SU-DHL-6 (cell line): ENCODE results near the gene YWHAG.

Experiments used
- H2AFZ ChIP-seq: fragments of 200-600 bp; sonication (generic); 2 replicates; pipeline ENCODE4 v1.6.1; 2014; ENCODE audit warnings: low read depth, mild to moderate bottlenecking, moderate library complexity, mixed read lengths, antibody characterized with exemption, low read length; ENCODE audit not compliant: severe bottlenecking
- H3F3A ChIP-seq: fragments of 200-600 bp; shearing (Covaris generic); 2 replicates; pipeline ENCODE4 v1.6.0; 2016; ENCODE audit warnings: antibody characterized with exemption, mild to moderate bottlenecking; ENCODE audit not compliant: insufficient read depth
- H3K27ac ChIP-seq: fragments of 200-600 bp; sonication (generic); 2 replicates; pipeline ENCODE4 v1.5.1; 2016; ENCODE audit warnings: low read depth, mild to moderate bottlenecking, low read length, moderate library complexity, mixed read lengths
- H3K27me3 ChIP-seq: fragments of 200-600 bp; sonication (generic), shearing (Covaris generic); 2 replicates; pipeline ENCODE4 v1.6.0; 2014; ENCODE audit warnings: mild to moderate bottlenecking, low read length
- H3K36me3 ChIP-seq: fragments of 200-600 bp; sonication (generic); 2 replicates; pipeline ENCODE4 v1.6.1; 2014; ENCODE audit warnings: mild to moderate bottlenecking, low read length, mixed read lengths
- H3K4me2 ChIP-seq: fragments of 300-600, 200-600 bp; shearing (Covaris generic), sonication (generic); 2 replicates; pipeline ENCODE4 v1.6.0; 2014; ENCODE audit warnings: low read length, low read depth, mild to moderate bottlenecking; ENCODE audit not compliant: poor library complexity, severe bottlenecking
- H3K4me3 ChIP-seq: fragments of 200-600 bp; sonication (generic); 2 replicates; pipeline ENCODE4 v1.5.1; 2014; ENCODE audit warnings: antibody characterized with exemption, low read length, mild to moderate bottlenecking, mixed read lengths; ENCODE audit not compliant: insufficient read depth, poor library complexity, severe bottlenecking
- H3K79me2 ChIP-seq: fragments of 200-600 bp; sonication (generic); 2 replicates; pipeline ENCODE4 v1.6.1; 2014; ENCODE audit warnings: mild to moderate bottlenecking, low read length, moderate library complexity; ENCODE audit not compliant: insufficient read depth
- H3K9ac ChIP-seq: fragments of 200-600 bp; sonication (generic); 2 replicates; pipeline ENCODE4 v1.7.0; 2014; ENCODE audit warnings: mild to moderate bottlenecking, low read length
- H3K9me2 ChIP-seq: fragments of 200-600 bp; sonication (generic); replicated peaks from 2 replicates; pipeline ENCODE4 v1.6.1; 2014; ENCODE audit warnings: low read length; ENCODE audit not compliant: insufficient read depth
- H3K9me3 ChIP-seq: fragments of 200-600 bp; sonication (generic); 2 replicates; pipeline ENCODE4 v1.6.1; 2014; ENCODE audit warnings: low read length, mixed read lengths; ENCODE audit not compliant: insufficient read depth
- H4K20me1 ChIP-seq: fragments of 200-600 bp; sonication (generic); 2 replicates; pipeline ENCODE4 v1.6.1; 2014; ENCODE audit warnings: low read depth, mild to moderate bottlenecking, antibody characterized with exemption, low read length, moderate library complexity, mixed read lengths
- EZH2phosphoT487 ChIP-seq: fragments of 200-600 bp; sonication (generic), shearing (Covaris generic); conservative IDR thresholded peaks from 2 replicates; pipeline ENCODE4 v1.6.1; 2018; ENCODE audit warnings: mild to moderate bottlenecking, antibody characterized with exemption, low read length, moderate library complexity, mixed read lengths
- TF ChIP-seq, protein P1 (sequence below): fragments of 200-600 bp; sonication (generic); IDR thresholded peaks from one replicate; pipeline ENCODE4 v1.5.1; 2017; ENCODE audit warnings: antibody characterized with exemption, mild to moderate bottlenecking, low read length, moderate library complexity; ENCODE audit not compliant: insufficient read depth, poor library complexity, severe bottlenecking

Gene YWHAG

DNA sequence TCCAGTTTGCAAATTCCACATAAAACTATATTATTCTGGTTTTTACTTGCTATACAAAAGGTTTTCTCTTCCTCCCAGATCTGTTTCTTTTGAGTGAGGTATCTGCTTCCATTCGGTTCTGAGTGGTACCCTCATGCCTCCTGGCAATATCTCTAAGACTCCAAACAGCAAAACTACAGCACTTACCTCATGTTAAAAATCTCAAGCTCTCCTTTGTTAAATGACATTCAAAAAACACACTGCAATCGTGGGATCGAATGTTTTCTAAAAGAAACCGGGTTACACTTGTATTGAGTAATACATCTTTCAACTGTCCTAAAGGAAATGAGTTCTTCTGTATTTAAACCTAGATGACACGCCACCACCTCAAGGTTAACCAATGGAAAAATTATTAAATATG, 11.1 kb downstream of the YWHAG start:
- Histone ChIP-seq H4K20me1 (peaks cover 22% of the 10 kb centered on the region; the same call in 1 of the 2 replicates), H3K9me2 (no peaks in the 10 kb centered on the region), H3K9ac (no peak overlapping the region), H3K4me3 (no peak overlapping the region), H3K79me2 (peaks cover 98% of the 10 kb centered on the region), H3K4me2 (no peak overlapping the region), H3K36me3 (peaks cover 22% of the 10 kb centered on the region; the same call in 1 of the 2 replicates), H2AFZ (no peak overlapping the region), H3K9me3 (no peaks in the 10 kb centered on the region), H3K27ac (no peak overlapping the region), H3K27me3 (no peaks in the 10 kb centered on the region), H3F3A (no peaks in the 10 kb centered on the region)
- TF ChIP-seq, protein P1, sequence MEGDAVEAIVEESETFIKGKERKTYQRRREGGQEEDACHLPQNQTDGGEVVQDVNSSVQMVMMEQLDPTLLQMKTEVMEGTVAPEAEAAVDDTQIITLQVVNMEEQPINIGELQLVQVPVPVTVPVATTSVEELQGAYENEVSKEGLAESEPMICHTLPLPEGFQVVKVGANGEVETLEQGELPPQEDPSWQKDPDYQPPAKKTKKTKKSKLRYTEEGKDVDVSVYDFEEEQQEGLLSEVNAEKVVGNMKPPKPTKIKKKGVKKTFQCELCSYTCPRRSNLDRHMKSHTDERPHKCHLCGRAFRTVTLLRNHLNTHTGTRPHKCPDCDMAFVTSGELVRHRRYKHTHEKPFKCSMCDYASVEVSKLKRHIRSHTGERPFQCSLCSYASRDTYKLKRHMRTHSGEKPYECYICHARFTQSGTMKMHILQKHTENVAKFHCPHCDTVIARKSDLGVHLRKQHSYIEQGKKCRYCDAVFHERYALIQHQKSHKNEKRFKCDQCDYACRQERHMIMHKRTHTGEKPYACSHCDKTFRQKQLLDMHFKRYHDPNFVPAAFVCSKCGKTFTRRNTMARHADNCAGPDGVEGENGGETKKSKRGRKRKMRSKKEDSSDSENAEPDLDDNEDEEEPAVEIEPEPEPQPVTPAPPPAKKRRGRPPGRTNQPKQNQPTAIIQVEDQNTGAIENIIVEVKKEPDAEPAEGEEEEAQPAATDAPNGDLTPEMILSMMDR, result no peak

DNA sequence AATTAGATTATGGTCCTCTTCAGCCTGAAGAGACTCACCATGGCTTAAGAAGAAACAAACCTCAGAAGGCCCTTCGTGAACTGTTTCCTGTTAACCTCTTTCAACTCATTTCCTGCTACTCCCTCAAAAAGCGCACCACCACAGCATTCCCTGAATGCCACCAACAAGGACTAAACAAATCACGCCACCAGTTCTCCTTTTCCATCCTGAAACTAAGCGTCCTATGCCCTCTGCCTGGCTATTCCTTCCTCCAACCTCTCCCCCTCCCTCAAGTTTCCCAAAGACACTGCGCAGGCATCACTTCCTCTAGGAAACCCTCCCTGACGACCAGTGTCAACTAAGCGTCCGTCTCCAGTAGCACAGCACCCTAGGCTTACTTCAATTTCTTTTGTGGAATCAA, 12.0 kb downstream of the YWHAG start:
- Histone ChIP-seq H3K36me3 (peaks cover 26% of the 10 kb centered on the region; the same call in 1 of the 2 replicates), H3K27me3 (no peaks in the 10 kb centered on the region), H3F3A (0 out of 2 replicates have a peak, but pooled peaks cover 4% of the 10 kb centered on the region), H3K4me2 (no peak overlapping the region), H3K9me3 (no peaks in the 10 kb centered on the region), H2AFZ (no peak overlapping the region), H3K79me2 (peaks cover 98% of the 10 kb centered on the region), H3K27ac (no peak overlapping the region), H3K9ac (no peak overlapping the region), H4K20me1 (peaks cover 17% of the 10 kb centered on the region; the same call in 1 of the 2 replicates), H3K9me2 (no peaks in the 10 kb centered on the region), H3K4me3 (no peak overlapping the region)
- TF ChIP-seq EZH2phosphoT487, result no peak
- TF ChIP-seq, protein P1, result no peak

DNA sequence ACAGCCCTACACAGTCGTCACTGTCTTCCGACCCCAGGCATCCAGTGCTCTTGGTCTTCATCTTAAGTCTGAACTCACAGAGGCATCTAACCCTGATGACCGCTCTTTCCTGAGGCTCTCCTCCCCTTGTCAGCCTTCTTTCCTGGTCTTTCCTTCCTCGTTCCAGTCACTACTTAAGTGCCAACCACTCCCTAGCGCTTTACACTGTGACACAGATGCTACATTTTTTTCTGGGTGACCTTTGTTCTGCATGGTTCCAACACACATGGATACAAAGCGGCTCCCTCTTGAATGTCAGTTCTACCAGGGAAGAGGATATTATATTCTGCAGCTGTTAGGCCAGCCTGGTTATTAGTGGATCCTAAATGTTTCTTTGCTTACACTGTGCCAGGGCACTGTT, 12.7 kb downstream of the YWHAG start:
- Histone ChIP-seq H3K9me2 (no peaks in the 10 kb centered on the region), H3K27me3 (no peaks in the 10 kb centered on the region), H3K27ac (no peak overlapping the region), H2AFZ (no peak overlapping the region), H3F3A (0 out of 2 replicates have a peak, but pooled peaks cover 4% of the 10 kb centered on the region), H3K79me2 (peaks cover 98% of the 10 kb centered on the region), H3K9me3 (no peaks in the 10 kb centered on the region), H3K4me2 (no peak overlapping the region), H4K20me1 (peaks cover 13% of the 10 kb centered on the region; the same call in 1 of the 2 replicates), H3K36me3 (peaks cover 26% of the 10 kb centered on the region; the same call in 1 of the 2 replicates), H3K4me3 (no peak overlapping the region), H3K9ac (no peak overlapping the region)
- TF ChIP-seq EZH2phosphoT487, result no peak
- TF ChIP-seq, protein P1, result no peak

DNA sequence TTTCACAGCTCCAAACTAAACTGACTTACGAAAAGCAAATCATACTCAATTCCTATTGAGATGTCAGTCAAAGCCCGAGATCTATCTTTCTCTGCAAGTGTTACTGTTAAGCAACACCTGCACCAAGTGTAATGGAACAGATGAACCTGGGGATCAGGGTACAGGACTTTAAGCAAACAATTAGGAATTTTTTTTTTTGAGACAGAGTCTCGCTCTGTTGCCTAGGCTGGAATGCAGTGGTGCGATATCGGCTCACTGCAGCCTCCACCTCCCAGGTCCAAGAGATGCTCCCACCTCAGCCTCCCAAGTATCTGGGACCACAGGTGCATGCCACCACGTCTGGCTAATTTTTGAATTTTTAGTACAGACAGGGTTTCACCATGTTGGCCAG, 14.9 kb downstream of the YWHAG start:
- Histone ChIP-seq H3K27ac (no peak overlapping the region), H3K9ac (no peak overlapping the region), H3K36me3 (peaks cover 28% of the 10 kb centered on the region; the same call in 1 of the 2 replicates), H3K9me3 (no peaks in the 10 kb centered on the region), H3K4me3 (no peak overlapping the region), H3K79me2 (peaks cover 98% of the 10 kb centered on the region), H4K20me1 (peaks cover 21% of the 10 kb centered on the region), H3K9me2 (no peaks in the 10 kb centered on the region), H3F3A (0 out of 2 replicates have a peak, but pooled peaks cover 4% of the 10 kb centered on the region), H3K27me3 (no peaks in the 10 kb centered on the region), H3K4me2 (no peak overlapping the region), H2AFZ (no peak overlapping the region)
- TF ChIP-seq, protein P1, result no peak
- TF ChIP-seq EZH2phosphoT487, result no peak
